H1 (cell line): ENCODE data around the gene GPR135. TPM values are rescaled to one million over a fixed set of nuclear protein-coding genes. Genes with fewer than 3 reads are reported as not detected.

Experiments
- CTCF ChIA-PET: fragments of 300-600 bp; sonication (Branson Sonifier 250); formaldehyde crosslinking; loops from one replicate; lab custom pipeline; 2021; ENCODE audit not compliant: partially characterized antibody; lab: Charles Lee
- POLR2A ChIA-PET: fragments of 300-600 bp; sonication (Branson Sonifier 250); formaldehyde crosslinking; loops from one replicate; lab custom pipeline; 2021; ENCODE audit warnings: inconsistent platforms; ENCODE audit not compliant: partially characterized antibody; lab: Charles Lee
- DNase-seq, 2 experiments: peaks; one replicate each; pipeline versions ENCODE4 v3.0.0 to v3.0.0-alpha.2; 2010 to 2022; ENCODE audit warnings: low spot score in 2 of 2, low read depth in 1 of 2, mixed read lengths in 1 of 2
- FAIRE-seq: peaks from 2 replicates; lab custom pipeline; 2011; peaks lifted over from hg19 to GRCh38; lab: Jason Lieb, UNC
- H2AFZ ChIP-seq: 2 replicates; pipeline ENCODE4 v1.8.1; 2012; ENCODE audit warnings: low read length, inconsistent platforms
- H2AK5ac ChIP-seq: 2 replicates; pipeline ENCODE4 v1.6.1; 2013; ENCODE audit warnings: low read depth, low read length
- H2BK120ac ChIP-seq: replicated peaks from 2 replicates; pipeline ENCODE3; 2013; ENCODE audit warnings: low read depth, low read length, inconsistent platforms
- H2BK12ac ChIP-seq: 2 replicates; pipeline ENCODE4 v1.6.1; 2013; ENCODE audit warnings: low read depth, low read length
- H2BK15ac ChIP-seq: 2 replicates; pipeline ENCODE4 v1.6.1; 2013; ENCODE audit warnings: low read length
- H2BK20ac ChIP-seq: 2 replicates; pipeline ENCODE4 v1.6.1; 2013; ENCODE audit warnings: low read length
- H2BK5ac ChIP-seq: 2 replicates; pipeline ENCODE4 v1.6.1; 2013; ENCODE audit warnings: low read depth, low read length
- H3K14ac ChIP-seq: 2 replicates; pipeline ENCODE4 v1.6.1; 2013; ENCODE audit warnings: inconsistent platforms; ENCODE audit not compliant: insufficient read length
- H3K18ac ChIP-seq: 2 replicates; pipeline ENCODE4 v1.6.1; 2013; ENCODE audit warnings: low read length; ENCODE audit errors: extremely low read depth
- H3K23ac ChIP-seq: 2 replicates; pipeline ENCODE4 v1.6.1; 2013; ENCODE audit warnings: inconsistent platforms; ENCODE audit not compliant: insufficient read length
- H3K23me2 ChIP-seq: 2 replicates; pipeline ENCODE4 v1.6.1; 2013; ENCODE audit warnings: low read depth, low read length
- H3K27ac ChIP-seq: 2 replicates; pipeline ENCODE4 v1.6.1; 2011; ENCODE audit warnings: low read depth, low read length, inconsistent platforms
- H3K27me3 ChIP-seq, 4 experiments: replicated peaks in 1 of 4; 1 replicate in 1 of 4; 2 replicates in 3 of 4; pipeline versions ENCODE4 v1.6.1 to v1.8.1; 2011 to 2013; ENCODE audit warnings: low read length in 3 of 4, mild to moderate bottlenecking in 3 of 4, inconsistent platforms in 2 of 4, mixed read lengths in 2 of 4, moderate library complexity in 1 of 4; ENCODE audit not compliant: control insufficient read depth in 3 of 4, insufficient read depth in 3 of 4; ENCODE audit errors: extremely low read depth in 1 of 4
- H3K36me3 ChIP-seq, 4 experiments: 2 replicates each; pipeline versions ENCODE4 v1.6.1 to v1.8.1; 2011 to 2013; ENCODE audit warnings: mild to moderate bottlenecking in 4 of 4, low read length in 3 of 4, moderate library complexity in 2 of 4, control low read depth in 1 of 4, inconsistent platforms in 1 of 4; ENCODE audit not compliant: insufficient read depth in 4 of 4, control insufficient read depth in 2 of 4
- H3K4ac ChIP-seq: replicated peaks from 2 replicates; pipeline ENCODE3; 2013; ENCODE audit warnings: low read length, low read depth, mixed read lengths, inconsistent platforms; ENCODE audit not compliant: insufficient read length
- H3K4me1 ChIP-seq, 4 experiments: replicated peaks in 1 of 4; 1 replicate in 1 of 4; 2 replicates in 3 of 4; pipeline versions ENCODE4 v1.6.1 to v1.8.1; 2011 to 2013; ENCODE audit warnings: low read length in 3 of 4, inconsistent platforms in 2 of 4, mixed read lengths in 1 of 4; ENCODE audit not compliant: insufficient read depth in 4 of 4, control insufficient read depth in 3 of 4
- H3K4me2 ChIP-seq, 2 experiments: 2 replicates each; pipeline versions ENCODE4 v1.6.1 to v1.8.1; 2011 to 2013; ENCODE audit warnings: low read depth in 2 of 2, low read length in 2 of 2, control low read depth in 1 of 2, inconsistent platforms in 1 of 2, mild to moderate bottlenecking in 1 of 2; ENCODE audit not compliant: insufficient read depth in 1 of 2
- H3K4me3 ChIP-seq, 4 experiments: fragments of 200-600, 300-600 bp in 1 of 4; sonication (generic), shearing (Covaris generic), sonication (Bioruptor Twin) in 1 of 4; 2 replicates each; pipeline versions ENCODE4 v1.5.1 to v1.8.1; 2011 to 2016; ENCODE audit warnings: low read length in 4 of 4, low read depth in 3 of 4, control low read depth in 2 of 4, inconsistent platforms in 2 of 4, mild to moderate bottlenecking in 2 of 4, mixed read lengths in 1 of 4, moderate library complexity in 1 of 4; ENCODE audit not compliant: insufficient read depth in 2 of 4; ENCODE audit errors: extremely low read depth in 1 of 4
- H3K56ac ChIP-seq: replicated peaks from 2 replicates; pipeline ENCODE3; 2013; ENCODE audit warnings: low read depth, mild to moderate bottlenecking, mixed read lengths, low read length, inconsistent platforms; ENCODE audit not compliant: insufficient read length
- H3K79me1 ChIP-seq: 2 replicates; pipeline ENCODE4 v1.6.1; 2013; ENCODE audit warnings: low read depth, low read length, control low read depth
- H3K79me2 ChIP-seq, 2 experiments: 2 replicates each; pipeline versions ENCODE4 v1.6.1 to v1.8.1; 2012 to 2013; ENCODE audit warnings: low read length in 2 of 2, mild to moderate bottlenecking in 2 of 2, inconsistent platforms in 1 of 2; ENCODE audit not compliant: insufficient read depth in 2 of 2, control insufficient read depth in 1 of 2
- H3K9ac ChIP-seq, 4 experiments: replicated peaks in 1 of 4; 1 replicate in 1 of 4; 2 replicates in 3 of 4; pipeline versions ENCODE4 v1.6.1 to v1.8.1; 2011 to 2013; ENCODE audit warnings: low read depth in 3 of 4, low read length in 3 of 4, control low read depth in 2 of 4, mild to moderate bottlenecking in 2 of 4, moderate library complexity in 2 of 4, inconsistent platforms in 1 of 4; ENCODE audit errors: extremely low read depth in 1 of 4
- H3K9me3 ChIP-seq, 2 experiments: 2 replicates each; pipeline versions ENCODE4 v1.6.1 to v1.8.1; 2012 to 2013; ENCODE audit warnings: mild to moderate bottlenecking in 2 of 2, moderate library complexity in 2 of 2, control low read depth in 1 of 2, inconsistent platforms in 1 of 2, low read depth in 1 of 2, low read length in 1 of 2, mixed read lengths in 1 of 2; ENCODE audit not compliant: insufficient read depth in 2 of 2
- H4K20me1 ChIP-seq, 2 experiments: replicated peaks in 1 of 2; 2 replicates each; pipeline versions ENCODE3 to v1.8.1; 2011 to 2013; ENCODE audit warnings: inconsistent platforms in 2 of 2, low read length in 2 of 2, mild to moderate bottlenecking in 1 of 2; ENCODE audit not compliant: insufficient read depth in 2 of 2, control insufficient read depth in 1 of 2
- H4K5ac ChIP-seq: 2 replicates; pipeline ENCODE4 v1.6.1; 2013; ENCODE audit warnings: low read length, low read depth, mixed read lengths, inconsistent platforms; ENCODE audit not compliant: insufficient read length
- H4K8ac ChIP-seq: 2 replicates; pipeline ENCODE4 v1.8.0; 2013; ENCODE audit warnings: mild to moderate bottlenecking, moderate library complexity, low read length, inconsistent platforms; ENCODE audit not compliant: insufficient read depth; ENCODE audit errors: extremely low read depth
- H4K91ac ChIP-seq: replicated peaks from 2 replicates; pipeline ENCODE3; 2013; ENCODE audit warnings: low read length, mixed read lengths, inconsistent platforms; ENCODE audit not compliant: insufficient read length
- ASH2L ChIP-seq: fragments of 200-600, 300-600 bp; sonication (generic); IDR thresholded peaks from one replicate; pipeline ENCODE4 v1.7.1; 2017; ENCODE audit warnings: low read length
- ATF3 ChIP-seq: IDR thresholded peaks from 2 replicates; pipeline ENCODE4 v1.6.1; 2011; ENCODE audit warnings: low read depth, mild to moderate bottlenecking, low read length; ENCODE audit not compliant: insufficient read depth
- BRCA1 ChIP-seq: IDR thresholded peaks from 2 replicates; pipeline ENCODE4 v1.6.1; 2012; ENCODE audit warnings: low read depth, low read length, improper control_type of control experiment
- CHD1 ChIP-seq: IDR thresholded peaks from 2 replicates; pipeline ENCODE4 v1.6.1; 2012; ENCODE audit warnings: low read depth, low read length, improper control_type of control experiment
- KDM4A ChIP-seq: IDR thresholded peaks from one replicate; pipeline ENCODE4 v1.7.1; 2012; ENCODE audit warnings: low read depth, mild to moderate bottlenecking, moderate library complexity, low read length, inconsistent platforms; ENCODE audit not compliant: severe bottlenecking
- KDM5A ChIP-seq: fragments of 200-600 bp; IDR thresholded peaks from 2 replicates; pipeline ENCODE4 v1.7.1; 2012; ENCODE audit warnings: mild to moderate bottlenecking, low read length, inconsistent platforms, mixed read lengths
- NRF1 ChIP-seq: IDR thresholded peaks from 2 replicates; pipeline ENCODE4 v1.6.1; 2011; ENCODE audit warnings: mild to moderate bottlenecking, low read depth, low read length, improper control_type of control experiment
- RBBP5 ChIP-seq: IDR thresholded peaks from 2 replicates; pipeline ENCODE4 v1.7.1; 2012; ENCODE audit warnings: low read depth, mild to moderate bottlenecking, inconsistent platforms, low read length, moderate library complexity, borderline replicate concordance
- SIN3A ChIP-seq, 2 experiments: IDR thresholded peaks in 1 of 2; conservative IDR thresholded peaks in 1 of 2; 2 replicates each; pipeline ENCODE4 v1.6.1; 2011 to 2012; ENCODE audit warnings: low read length in 2 of 2, improper control_type of control experiment in 1 of 2, low read depth in 1 of 2, mild to moderate bottlenecking in 1 of 2
- SUZ12 ChIP-seq: fragments of 200-600 bp; sonication (generic); IDR thresholded peaks from 2 replicates; pipeline ENCODE4 v1.6.1; 2012; ENCODE audit warnings: mild to moderate bottlenecking, inconsistent platforms, low read length, moderate library complexity, mixed read lengths
- YY1 ChIP-seq: IDR thresholded peaks from 2 replicates; pipeline ENCODE4 v1.6.1; 2011; ENCODE audit warnings: low read depth, mild to moderate bottlenecking, low read length
- WGBS, 2 experiments: shearing (Covaris generic) in 1 of 2; methylation state at CpG; one replicate each; pipeline versions ENCODE4 v1.1.6 to v1.1.7; 2013 to 2015; ENCODE audit warnings: low lambda C conversion rate in 2 of 2, mixed read lengths in 2 of 2, inconsistent platforms in 1 of 2, low coverage in 1 of 2, missing lambda C conversion rate in 1 of 2; ENCODE audit not compliant: insufficient replicate concordance in 2 of 2, insufficient coverage in 1 of 2, insufficient read length in 1 of 2; ENCODE audit errors: extremely low coverage in 1 of 2, missing lambda C conversion rate in 1 of 2; 5-methylcytosine and 5-hydroxymethylcytosine counted together
- polyA plus RNA-seq, 7 experiments: library from polyadenylated mRNA; depleted of rRNA in 3 of 7; stranded (reverse) in 5 of 7; unstranded in 2 of 7; fragments of >200 nt in 5 of 7; fragments of 200-250 nt in 2 of 7; gene quantifications; 1 replicate in 5 of 7; 2 replicates in 1 of 7; 4 replicates in 1 of 7; pipeline versions ENCODE4 v1.2.1 to v1.2.3, GENCODE V29; 2011 to 2013; ENCODE audit warnings: missing spikeins in 2 of 7, mixed read lengths in 2 of 7
- total RNA-seq: library from RNA; stranded (reverse); fragmentation: NEBNext Ultra II Directional; extraction: Animal tissue kit (Norgen Biotek cat#: 25700); gene quantifications from 2 replicates; pipeline ENCODE4 v1.2.1, GENCODE V29; 2021

The GPR135 gene
- total and polyA plus RNA-seq, 2 of the 8 experiments (the other 6 are each of a cell fraction or from before 2014, with no cell fraction given): 0.48 to 1.1 TPM

- H3K18ac ChIP-seq: peak overlapping the region; percentile 53; the same call in 1 of the 2 replicates
- no peak for TF ChIP-seq KDM4A
- TF ChIP-seq NRF1: no peak
- no peak for TF ChIP-seq CHD1
- TF ChIP-seq ATF3: no peak
- TF ChIP-seq BRCA1: no peak
- no peak for TF ChIP-seq KDM5A
- no peak for TF ChIP-seq ASH2L
- no peak for TF ChIP-seq SUZ12
- TF ChIP-seq YY1: no peak
- TF ChIP-seq RBBP5: 0 out of 2 replicates have a peak, but pooled peaks have one; percentile 15
- 0 out of 4 replicates have a peak, but pooled peaks have one; percentile 8 to 61 for TF ChIP-seq SIN3A (conservative IDR thresholded peaks at IDR 0.05 in 1 of 2, IDR thresholded peaks at IDR 0.05 in 1 of 2; ENCODE audit: low read depth in 1 of 2, low read length in 2 of 2)
- TF ChIP-seq, all 59 proteins: peak for 2
- Histone ChIP-seq H2BK5ac (0 out of 2 replicates have a peak overlapping the region, but pooled peaks have one; percentile 28), H4K8ac (peak overlapping the region; percentile 91; the same call in 1 of the 2 replicates), H3K56ac (peak overlapping the region; percentile 34), H3K9me3 (no peaks in the 10 kb centered on the region), H4K91ac (no peak overlapping the region), H3K4ac (no peak overlapping the region), H3K79me2 (peaks cover 0 to 47% of the 10 kb centered on the region in 2 experiments; a peak in 3 of 4 replicates), H2BK120ac (no peak overlapping the region), H2BK12ac (no peak overlapping the region), H3K27me3 (no peaks in the 10 kb centered on the region), H3K14ac (no peak overlapping the region), H2BK15ac (0 out of 2 replicates have a peak overlapping the region, but pooled peaks have one; percentile 53), H3K27ac (peak overlapping the region; percentile 74), H3K23me2 (peaks cover 7% of the 10 kb centered on the region), H3K79me1 (no peaks in the 10 kb centered on the region; the same call in 1 of the 2 replicates), H3K4me2 (peak overlapping the region; percentile 89 to 97), H2BK20ac (no peak overlapping the region), H2AFZ (peak overlapping the region; percentile 73), H3K23ac (no peak overlapping the region), H2AK5ac (no peak overlapping the region), H3K36me3 (peaks cover 7 to 22% (median 17%) of the 10 kb centered on the region in 4 experiments), H4K20me1 (peaks cover 0 to 2% of the 10 kb centered on the region in 2 experiments), H3K4me3 (peak overlapping the region; percentile 71 to 90 (median 75)), H3K9ac (peak overlapping the region; percentile 63 to 80 (median 71)), H4K5ac (peak overlapping the region; percentile 70), H3K4me1 (peaks cover 0 to 10% (median 3%) of the 10 kb centered on the region in 4 experiments; a peak in 3 of 7 replicates)
- no peak for DNase-seq
- WGBS, 2 experiments: 1% methylated on average over 23 of the region's 32 CpGs; no CpG with 5 or more reads in 1 of the 2 experiments
- ChIA-PET POLR2A (interaction anchor here (0.8 to 2.3 kb wide), 11 partner anchors 10 to 296 kb away, joined by 3 to 9 read pairs (median 5); partner anchors contain the start of genes DAAM1 and GPR135), CTCF (interaction anchor here (0.8 to 2.2 kb wide), 7 partner anchors 15 to 92 kb away, joined by 3 to 6 read pairs (median 4); partner anchors contain the start of gene CCDC175)
- no peak for FAIRE-seq
Observed at GRCh38 chr14:59484639-59485175, 19.5 kb upstream of the GPR135 start.
